HG02884 (cell line): Measurements from ENCODE around the gene CAPZA3.
"Not testable (repeated sequence)": the region's sequence is repeated elsewhere in the genome, so short reads cannot be mapped to it uniquely, and the experiment has no call there.

ENCODE experiments used
- ATAC-seq: cut with Tn5 transposase; IDR thresholded peaks from one replicate; pipeline ENCODE4 v1.9.1; 2021; ENCODE audit warnings: mild to moderate bottlenecking, moderate library complexity; ENCODE audit not compliant: unreplicated experiment

The CAPZA3 gene

GRCh38 chr12:18737819-18738218 lies at the start of gene CAPZA3, which contains the start of gene PLCZ1:
Gene CAPZA3, plus strand, starts transcription at chr12:18738119. Its CDS starts 150 bp downstream, at chr12:18738269.
Gene PLCZ1, minus strand, starts transcription at chr12:18738012. Its CDS starts 641 bp downstream, at chr12:18737371.
- no peak for ATAC-seq

- ATAC-seq, result no peak
These were observed 48.1 kb upstream of the CAPZA3 start for GRCh38 chr12:18689771-18690170.

- no peak for ATAC-seq
These were observed 47.3 kb upstream of the CAPZA3 start for GRCh38 chr12:18690653-18691052.

- ATAC-seq, result not testable (repeated sequence)
These were observed 43.9 kb upstream of the CAPZA3 start for GRCh38 chr12:18693986-18694385.

- no peak for ATAC-seq
These were observed 40.8 kb upstream of the CAPZA3 start for GRCh38 chr12:18696971-18697602.

GRCh38 chr12:18700271-18700670 lies 37.6 kb upstream of the CAPZA3 start:
- ATAC-seq, result no peak

- no peak for ATAC-seq
These were observed 34.6 kb upstream of the CAPZA3 start for GRCh38 chr12:18703321-18703720.

- ATAC-seq, result no peak
These were observed 34.0 kb upstream of the CAPZA3 start for GRCh38 chr12:18703911-18704310.

GRCh38 chr12:18706798-18707197 lies 31.1 kb upstream of the CAPZA3 start:
- no peak for ATAC-seq

GRCh38 chr12:18716236-18716635 lies 21.7 kb upstream of the CAPZA3 start:
- ATAC-seq, result no peak

- no peak for ATAC-seq
These were observed 19.5 kb upstream of the CAPZA3 start for GRCh38 chr12:18718462-18718861.

GRCh38 chr12:18719922-18720510 lies 17.9 kb upstream of the CAPZA3 start:
- no peak for ATAC-seq

- no peak for ATAC-seq
These were observed 17.2 kb upstream of the CAPZA3 start for GRCh38 chr12:18720690-18721089.

GRCh38 chr12:18721452-18721851 lies 16.5 kb upstream of the CAPZA3 start:
- no peak for ATAC-seq

- ATAC-seq, result no peak
These were observed 14.2 kb upstream of the CAPZA3 start for GRCh38 chr12:18723752-18724151.

- ATAC-seq, result no peak
These were observed 6.8 kb upstream of the CAPZA3 start for GRCh38 chr12:18731156-18731555.

GRCh38 chr12:18747895-18748294 lies 10.0 kb downstream of the CAPZA3 start:
- no peak for ATAC-seq

- no peak for ATAC-seq
These were observed 11.6 kb downstream of the CAPZA3 start for GRCh38 chr12:18749386-18749957.

- no peak for ATAC-seq
These were observed 12.2 kb downstream of the CAPZA3 start for GRCh38 chr12:18750085-18750484.

- ATAC-seq, result no peak
These were observed 13.9 kb downstream of the CAPZA3 start for GRCh38 chr12:18751866-18752265.

GRCh38 chr12:18752280-18752920 lies 14.5 kb downstream of the CAPZA3 start:
- no peak for ATAC-seq

- ATAC-seq, result no peak
These were observed 15.0 kb downstream of the CAPZA3 start for GRCh38 chr12:18752947-18753346.
